ENCODE measurements around the gene SLC39A8.

The SLC39A8 gene

DNA sequence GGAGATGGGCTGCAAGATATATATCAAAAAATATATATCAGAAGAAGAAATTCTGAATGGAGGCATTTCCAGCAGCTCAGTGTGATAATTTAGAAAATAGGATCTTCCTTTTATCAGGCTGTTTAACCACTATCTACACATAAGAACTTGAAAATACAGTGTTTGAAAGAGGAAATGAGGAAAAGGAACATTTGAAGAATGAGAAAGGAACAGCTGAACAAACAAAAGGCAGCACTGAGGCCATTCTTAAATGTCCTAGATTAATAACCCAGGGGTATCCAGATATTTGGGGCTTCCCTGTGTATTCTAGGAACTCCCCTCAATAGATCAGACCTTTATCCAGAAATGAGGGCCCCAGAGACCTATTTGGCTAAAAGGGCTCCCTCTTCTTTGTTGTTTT lies 4.1 kb downstream of the SLC39A8 start:
- DNase-seq (ENCODE audit: low read depth in 4 of 4, low spot score in 1 of 4): no peak

- DNase-seq (ENCODE audit: low read depth in 4 of 4, low spot score in 1 of 4): no peak
Measured at GRCh38 chr4:102339018-102339417, 6.3 kb downstream of the SLC39A8 start.

DNA sequence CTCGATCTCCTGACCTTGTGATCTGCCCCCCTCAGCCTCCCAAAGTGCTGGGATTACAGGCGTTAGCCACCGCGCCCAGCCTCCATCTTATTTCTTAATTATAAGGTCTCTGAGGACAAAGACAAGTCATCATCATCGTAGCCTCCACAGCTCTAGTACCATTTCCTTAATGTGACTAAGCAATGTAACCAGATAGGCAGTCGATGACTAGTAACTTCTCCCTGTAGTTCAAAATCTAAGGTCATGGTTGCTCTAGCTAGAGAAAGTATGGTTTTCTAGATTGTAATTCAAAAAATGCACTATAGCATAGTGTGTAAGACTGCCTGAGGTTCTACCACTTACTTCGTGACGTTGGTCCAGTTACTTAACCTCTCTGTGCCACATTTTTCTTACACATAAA lies 6.9 kb downstream of the SLC39A8 start:
- DNase-seq (ENCODE audit: low read depth in 4 of 4, low spot score in 1 of 4): no peak

GRCh38 chr4:102335616-102336015 lies 9.7 kb downstream of the SLC39A8 start:
- DNase-seq (ENCODE audit: low read depth in 4 of 4, low spot score in 1 of 4): no peak

DNA sequence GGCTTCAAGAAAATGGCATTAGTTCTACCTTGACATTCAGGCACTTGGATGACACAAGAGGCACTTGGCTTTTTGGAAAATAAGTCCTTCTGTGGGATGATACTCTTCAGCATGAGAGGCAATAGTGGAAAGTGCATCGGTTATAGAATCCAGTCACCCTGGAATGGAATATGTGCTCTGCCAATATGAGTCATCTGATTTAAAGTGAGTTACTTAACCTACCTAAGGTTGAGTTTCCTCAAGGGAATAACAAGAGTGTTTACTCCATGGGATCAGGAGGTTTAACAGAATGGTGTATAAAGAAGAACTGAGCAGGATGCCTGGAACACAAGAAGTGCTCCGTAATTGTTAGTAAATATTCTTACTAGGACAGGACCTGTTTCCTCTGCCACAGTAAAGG lies 10.7 kb downstream of the SLC39A8 start:
- no peak for DNase-seq (ENCODE audit: low read depth in 4 of 4, low spot score in 1 of 4)

DNA sequence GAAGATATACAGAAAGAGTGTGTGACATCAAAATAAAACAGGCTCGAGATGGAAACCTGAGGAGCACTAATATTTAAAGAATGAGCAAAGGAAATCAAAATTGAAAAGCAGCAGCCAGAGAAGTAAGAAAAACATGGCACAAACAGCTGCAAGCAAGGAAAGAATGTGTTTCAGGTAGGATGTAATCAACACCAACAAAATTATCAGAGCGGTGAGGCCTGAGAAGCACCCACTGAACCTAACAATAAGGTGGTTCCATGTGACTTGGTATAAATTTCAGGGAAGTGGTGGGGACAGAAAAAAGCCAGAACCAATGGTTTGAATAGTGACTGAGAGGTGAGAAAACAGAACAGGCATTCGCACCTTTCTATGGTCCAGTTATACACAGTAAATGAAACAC lies 11.5 kb downstream of the SLC39A8 start:
- DNase-seq (ENCODE audit: low read depth in 4 of 4, low spot score in 1 of 4): no peak

DNA sequence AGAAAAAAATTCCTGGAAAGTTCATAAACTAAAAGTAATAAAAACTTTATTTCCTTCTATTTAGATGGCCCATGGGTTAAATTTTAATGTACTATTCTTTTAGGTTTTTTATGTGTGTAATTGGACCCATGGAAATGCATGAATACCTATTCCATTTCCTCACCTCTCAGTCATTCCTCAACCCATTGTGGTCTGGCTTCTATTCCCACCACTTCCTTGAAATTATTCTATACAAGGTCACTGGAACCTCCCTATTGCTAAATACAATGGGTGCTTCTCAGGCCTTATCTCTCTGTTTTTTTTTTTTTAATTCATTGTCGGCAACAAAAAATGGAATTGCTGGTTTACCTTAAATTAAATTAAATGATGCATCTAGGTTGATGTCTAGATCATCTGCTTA lies 17.2 kb downstream of the SLC39A8 start:
- DNase-seq (ENCODE audit: low read depth in 4 of 4, low spot score in 1 of 4): no peak

- DNase-seq (ENCODE audit: low read depth in 4 of 4, low spot score in 1 of 4): no peak
Measured at GRCh38 chr4:102326951-102327350, 18.3 kb downstream of the SLC39A8 start.

DNA sequence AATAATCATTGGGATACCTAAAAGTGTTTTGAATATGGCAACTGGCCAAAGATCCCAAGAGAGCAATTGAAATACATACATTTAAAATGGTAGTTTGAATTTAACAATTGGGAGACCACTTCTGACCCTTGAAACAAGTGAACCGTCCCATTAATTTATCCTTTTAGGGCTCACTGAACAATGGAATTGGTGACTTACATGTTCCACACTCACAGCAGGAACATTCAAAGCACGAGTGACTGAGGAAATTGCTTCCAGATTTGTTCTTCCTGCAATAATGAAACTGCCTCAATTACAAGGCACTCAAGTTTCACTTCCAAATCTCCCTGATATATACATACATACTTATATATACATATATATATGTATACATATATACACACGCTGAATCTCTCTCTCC lies 20.6 kb downstream of the SLC39A8 start:
- no peak for DNase-seq (ENCODE audit: low read depth in 4 of 4, low spot score in 1 of 4)

DNA sequence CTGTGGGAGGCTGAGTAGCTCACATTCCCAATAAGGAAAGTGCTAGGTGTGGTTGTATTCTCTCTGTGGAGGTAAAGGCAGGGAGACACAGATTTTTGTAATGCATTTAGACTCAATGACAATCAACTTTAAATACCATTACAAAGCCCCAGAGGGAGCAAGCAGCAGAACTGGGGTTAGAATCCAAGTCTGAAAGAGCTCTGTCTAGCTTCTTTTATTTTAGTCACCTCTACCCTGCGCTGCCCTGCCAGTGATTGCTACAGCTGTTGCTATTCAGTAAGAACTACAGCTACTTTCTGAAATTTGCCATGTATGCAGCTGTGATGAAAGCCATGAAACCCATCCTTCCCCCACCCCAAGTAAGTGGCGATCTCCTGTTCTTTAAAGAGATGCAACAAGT lies 22.5 kb downstream of the SLC39A8 start:
- DNase-seq (ENCODE audit: low read depth in 4 of 4, low spot score in 1 of 4): no peak

- DNase-seq (ENCODE audit: low read depth in 4 of 4, low spot score in 1 of 4): no peak
Measured at GRCh38 chr4:102321260-102321995, 23.9 kb downstream of the SLC39A8 start.

- no peak for DNase-seq (ENCODE audit: low read depth in 4 of 4, low spot score in 1 of 4)
Measured at GRCh38 chr4:102319594-102319993, 25.7 kb downstream of the SLC39A8 start.

- DNase-seq (ENCODE audit: low read depth in 4 of 4, low spot score in 1 of 4): no peak
Measured at GRCh38 chr4:102318526-102318925, 26.8 kb downstream of the SLC39A8 start.

DNA sequence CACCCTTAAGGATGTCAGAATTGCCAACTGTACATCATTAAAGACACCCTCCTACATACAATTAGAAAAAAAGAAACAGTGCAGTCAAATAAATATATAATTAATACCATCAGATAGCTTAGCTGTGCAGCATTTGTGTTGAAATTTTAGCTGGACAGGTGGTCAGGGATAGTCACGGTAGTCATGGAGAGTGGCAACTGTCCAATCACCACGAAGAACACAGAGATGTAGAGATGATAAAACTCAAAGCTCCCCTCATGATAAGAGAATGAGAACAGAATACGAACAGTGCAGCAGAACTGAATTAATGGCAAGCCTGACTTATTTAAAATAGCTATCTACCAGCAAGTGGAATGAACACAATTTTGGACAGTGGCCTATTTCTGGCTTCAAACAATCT lies 27.2 kb downstream of the SLC39A8 start:
- DNase-seq (ENCODE audit: low read depth in 4 of 4, low spot score in 1 of 4): no peak

DNA sequence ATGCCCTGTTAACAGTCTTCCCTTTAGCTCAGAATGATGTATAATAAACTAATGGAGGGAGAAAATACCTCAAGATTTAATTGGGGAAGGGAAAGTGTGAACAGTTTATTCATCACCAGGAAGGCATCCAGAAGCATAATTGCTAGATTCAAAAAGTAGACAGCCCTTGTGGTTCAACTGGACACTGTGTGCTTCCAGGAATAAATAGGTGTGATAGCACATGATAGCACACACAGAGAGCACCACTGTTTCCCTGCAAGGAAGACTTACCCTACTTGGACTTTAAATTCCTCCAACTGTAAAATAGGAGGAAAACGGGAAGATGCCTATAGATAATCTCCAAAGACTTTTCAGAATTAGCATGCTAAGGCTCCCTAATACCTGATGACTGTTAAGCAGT lies 27.8 kb downstream of the SLC39A8 start:
- DNase-seq (ENCODE audit: low read depth in 4 of 4, low spot score in 1 of 4): no peak

GRCh38 chr4:102316585-102316984 lies 28.7 kb downstream of the SLC39A8 start:
- DNase-seq (ENCODE audit: low read depth in 4 of 4, low spot score in 1 of 4): no peak

DNA sequence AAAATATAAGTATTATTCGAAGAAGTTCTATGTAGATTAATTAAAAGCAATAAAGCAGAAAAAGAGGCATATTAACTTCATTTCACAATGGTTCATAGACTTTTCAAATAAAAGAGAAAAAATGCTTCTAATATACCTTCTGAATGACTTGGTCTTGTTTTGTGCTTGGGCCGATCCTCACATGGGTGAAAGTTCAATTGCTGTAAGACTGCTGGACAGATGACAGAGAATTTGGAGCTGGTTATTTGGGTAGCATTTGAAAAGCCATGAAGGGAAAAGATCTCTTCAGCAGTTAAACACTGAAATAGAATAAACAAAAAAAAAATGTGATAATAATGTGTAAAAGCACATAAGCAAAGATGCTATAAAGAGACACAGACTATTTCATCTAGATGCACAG lies 29.8 kb downstream of the SLC39A8 start:
- no peak for DNase-seq (ENCODE audit: low read depth in 4 of 4, low spot score in 1 of 4)

DNA sequence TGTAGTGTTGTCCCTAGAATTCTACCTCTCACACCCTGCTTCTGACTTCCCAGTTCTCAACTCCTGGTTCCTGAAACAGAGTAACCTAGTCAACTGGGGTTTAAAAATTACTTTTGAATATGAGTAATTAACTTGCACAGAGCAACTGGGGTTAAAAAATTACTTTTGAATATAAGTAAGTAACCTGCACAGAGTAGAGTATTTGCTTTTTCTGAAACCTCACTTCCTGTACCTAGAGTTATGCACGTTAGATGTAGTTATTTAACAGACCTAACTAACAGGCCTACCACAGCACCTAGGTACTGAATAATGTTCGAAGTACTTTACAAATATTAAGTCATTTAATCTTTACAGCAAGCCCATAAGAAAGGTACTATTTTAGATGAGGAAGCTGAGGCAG lies 32.9 kb downstream of the SLC39A8 start:
- no peak for DNase-seq (ENCODE audit: low read depth in 4 of 4, low spot score in 1 of 4)

DNA sequence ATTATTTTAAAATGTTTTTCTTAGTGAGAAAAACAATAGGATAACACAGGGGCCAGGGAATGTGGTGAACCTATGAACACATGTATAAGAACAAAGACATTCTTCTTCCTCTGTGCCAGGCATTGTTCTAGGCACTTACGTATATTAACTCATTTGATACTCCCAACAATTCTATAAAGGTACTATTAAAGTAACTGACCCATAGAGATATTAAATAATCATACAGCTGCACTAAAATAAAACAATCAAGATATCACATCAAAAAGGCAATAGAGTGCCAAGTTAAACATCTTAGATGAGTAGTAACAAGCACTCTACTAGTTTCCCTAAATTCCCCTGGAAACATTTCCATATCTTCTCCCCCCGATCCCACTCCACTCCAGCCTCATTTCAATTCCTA lies 33.4 kb downstream of the SLC39A8 start:
- no peak for DNase-seq (ENCODE audit: low read depth in 4 of 4, low spot score in 1 of 4)

DNA sequence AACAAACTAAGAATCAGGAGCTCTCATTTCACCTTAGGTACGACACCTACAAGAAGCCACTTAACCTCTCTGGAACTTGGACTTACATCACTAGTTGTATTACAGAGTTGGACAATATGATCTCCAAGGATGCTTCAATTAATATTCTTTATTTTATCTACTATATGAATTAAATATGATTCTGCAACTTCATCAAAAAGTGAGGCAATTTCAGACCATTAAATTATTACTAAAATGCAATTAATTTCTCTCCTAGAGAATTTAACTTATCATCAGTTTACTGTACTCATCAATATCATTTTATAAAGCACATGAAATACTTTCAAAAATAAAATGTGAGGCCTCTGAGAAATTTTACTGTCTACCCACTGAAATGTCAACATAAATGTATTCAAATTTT lies 33.9 kb downstream of the SLC39A8 start:
- no peak for DNase-seq (ENCODE audit: low read depth in 4 of 4, low spot score in 1 of 4)

DNA sequence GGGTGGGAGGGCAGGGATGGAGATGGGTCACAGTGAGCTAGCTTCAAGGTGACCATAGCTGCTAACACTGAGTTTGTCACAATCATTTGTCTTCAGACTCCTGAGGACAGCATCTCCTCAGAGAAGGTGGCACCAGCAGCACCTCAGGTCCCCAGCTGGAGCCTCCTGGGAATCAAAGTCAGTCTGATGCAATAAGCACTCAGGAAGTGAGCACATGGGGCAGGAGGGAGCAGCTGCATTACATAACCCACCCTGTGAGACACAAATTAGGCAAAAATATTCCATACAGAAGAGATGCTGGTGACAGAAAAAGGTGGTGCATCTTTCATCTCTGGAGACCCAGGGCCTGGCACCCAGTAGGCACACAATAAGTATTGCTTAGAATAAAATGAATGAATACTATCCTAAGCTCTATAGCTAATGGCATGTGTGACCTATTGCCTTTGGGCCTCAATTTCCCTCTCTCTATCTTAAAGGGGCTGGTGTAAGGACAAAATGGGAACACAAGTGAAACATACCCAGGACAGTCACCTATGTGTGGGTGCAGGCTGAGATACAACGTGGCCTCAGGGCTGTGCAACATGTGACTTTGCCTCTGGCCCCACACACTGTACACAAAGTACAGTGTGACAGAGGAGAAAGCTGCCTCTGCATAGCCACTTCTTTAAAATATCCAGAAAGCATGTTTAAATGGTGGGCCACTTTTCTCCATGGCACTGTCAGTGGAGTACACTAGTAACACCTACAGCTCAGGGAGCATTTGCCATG lies 37.1 kb downstream of the SLC39A8 start:
- DNase-seq (ENCODE audit: low read depth in 4 of 4, low spot score in 1 of 4): no peak

- no peak for DNase-seq (ENCODE audit: low read depth in 4 of 4, low spot score in 1 of 4)
Measured at GRCh38 chr4:102305666-102306065, 39.6 kb downstream of the SLC39A8 start.

GRCh38 chr4:102302762-102303161 lies 42.5 kb downstream of the SLC39A8 start:
- no peak for DNase-seq (ENCODE audit: low read depth in 4 of 4, low spot score in 1 of 4)
